GM12878 (cell line): Measurements from ENCODE around the gene ADAM23. TPM values are rescaled to one million over a fixed set of nuclear protein-coding genes. Genes with fewer than 3 reads are reported as not detected.
A peak's percentile ranks its signal among the peaks of the same experiment; 100 is the strongest.

Experiments
- CEBPB ChIP-seq, 2 experiments: fragments of 150-350 bp in 1 of 2; IDR thresholded peaks; 2 replicates each; pipeline ENCODE4 v1.6.1; 2012 to 2014; ENCODE audit warnings: low read depth in 2 of 2, low read length in 2 of 2, borderline replicate concordance in 1 of 2, inconsistent platforms in 1 of 2
- CREM ChIP-seq: IDR thresholded peaks from 2 replicates; pipeline ENCODE4 v1.6.1; 2014; ENCODE audit warnings: antibody characterized with exemption, low read depth
- EED ChIP-seq: sonication (generic); IDR thresholded peaks from 2 replicates; pipeline ENCODE4 v1.6.1; 2016; ENCODE audit warnings: antibody characterized with exemption, low read depth
- IRF5 ChIP-seq: fragments of 450-650 bp; IDR thresholded peaks from 2 replicates; pipeline ENCODE4 v1.6.1; 2017; ENCODE audit warnings: borderline replicate concordance
- JUND ChIP-seq: IDR thresholded peaks from 2 replicates; pipeline ENCODE4 v1.6.1; 2012; ENCODE audit warnings: low read depth, mild to moderate bottlenecking, low read length, improper control_type of control experiment, moderate library complexity
- MXI1 ChIP-seq: fragments of 150-350 bp; IDR thresholded peaks from 2 replicates; pipeline ENCODE4 v1.6.1; 2011; ENCODE audit warnings: low read depth, mild to moderate bottlenecking, inconsistent platforms, low read length, improper control_type of control experiment
- NKRF ChIP-seq: fragments of 450-650 bp; conservative IDR thresholded peaks from 2 replicates; pipeline ENCODE4 v1.6.1; 2017; ENCODE audit warnings: mild to moderate bottlenecking, moderate library complexity
- PAX5 ChIP-seq: IDR thresholded peaks from 2 replicates; pipeline ENCODE4 v1.6.1; 2011; ENCODE audit warnings: low read depth, low read length, borderline replicate concordance
- SP1 ChIP-seq: IDR thresholded peaks from one replicate; pipeline ENCODE4 v1.6.1; 2011; ENCODE audit warnings: low read depth, low read length
- SRF ChIP-seq, 2 experiments: IDR thresholded peaks; 2 replicates each; pipeline ENCODE4 v1.6.1; 2011; ENCODE audit warnings: low read depth in 2 of 2, low read length in 2 of 2, mild to moderate bottlenecking in 1 of 2, moderate library complexity in 1 of 2
- TAF1 ChIP-seq: IDR thresholded peaks from 2 replicates; pipeline ENCODE4 v1.6.1; 2011; ENCODE audit warnings: mild to moderate bottlenecking, low read depth, low read length, borderline replicate concordance
- USF2 ChIP-seq: IDR thresholded peaks from 2 replicates; pipeline ENCODE4 v1.6.1; 2011; ENCODE audit warnings: low read depth, low read length, improper control_type of control experiment, borderline replicate concordance
- polyA plus RNA-seq, 11 experiments: library from polyadenylated mRNA; depleted of rRNA in 4 of 11; unstranded in 6 of 11; stranded (reverse) in 5 of 11; fragments of >200 nt; fragmentation: Nextera tagmentation in 4 of 11; fragmentation: Illumina TruSeq in 1 of 11; extraction: Ambion mirVana in 4 of 11; extraction: Trizol in 1 of 11; gene quantifications; 1 replicate in 1 of 11; 2 replicates in 10 of 11; pipeline versions ENCODE4 v1.2.1 to v1.2.3, GENCODE V29; 2011 to 2016; ENCODE audit warnings: inconsistent platforms in 2 of 11, missing spikeins in 2 of 11, low read depth in 1 of 11
- total RNA-seq, 4 experiments: library from RNA; depleted of rRNA in 3 of 4; stranded (reverse); fragments of >200 nt in 3 of 4; fragmentation: Illumina TruSeq in 1 of 4; extraction: Trizol in 1 of 4; gene quantifications; 2 replicates each; pipeline versions ENCODE4 v1.2.1 to v1.2.3, GENCODE V29; 2013 to 2021

ADAM23 gene
- total and polyA plus RNA-seq, 10 of the 15 experiments (the other 5 are each of a cell fraction or from before 2014, with no cell fraction given) = 5.7 to 41.8 (median 15.6) TPM

- TF ChIP-seq USF2 = no peak
- TF ChIP-seq IRF5 = no peak
- TF ChIP-seq SRF (IDR thresholded peaks at IDR 0.05; ENCODE audit: low read depth in 2 of 2, low read length in 2 of 2) = no peak
- no peak for TF ChIP-seq SP1
- TF ChIP-seq TAF1 = no peak
- TF ChIP-seq CREM = peak; percentile 46; the same call in 1 of the 2 replicates
- TF ChIP-seq NKRF = no peak
- TF ChIP-seq PAX5 = no peak
- no peak for TF ChIP-seq JUND
- no peak for TF ChIP-seq CEBPB (IDR thresholded peaks at IDR 0.05; ENCODE audit: borderline replicate concordance in 1 of 2, low read depth in 2 of 2, low read length in 2 of 2)
- TF ChIP-seq EED = peak; percentile 45; the same call in 1 of the 2 replicates
- TF ChIP-seq MXI1 = no peak
Measured at GRCh38 chr2:206518997-206519396, 75.7 kb downstream of the ADAM23 start (continued).
